Effector CD8-positive, alpha-beta T cell (primary cell): ENCODE results near the gene ZNF467.

Source experiments
- DNase-seq: peaks from one replicate; lab custom pipeline; 2025; lab: John Stamatoyannopoulos, UW

ZNF467 gene

GRCh38 chr7:149750122-149750845, 23.1 kb downstream of the ZNF467 start:
- no peak for DNase-seq

DNA sequence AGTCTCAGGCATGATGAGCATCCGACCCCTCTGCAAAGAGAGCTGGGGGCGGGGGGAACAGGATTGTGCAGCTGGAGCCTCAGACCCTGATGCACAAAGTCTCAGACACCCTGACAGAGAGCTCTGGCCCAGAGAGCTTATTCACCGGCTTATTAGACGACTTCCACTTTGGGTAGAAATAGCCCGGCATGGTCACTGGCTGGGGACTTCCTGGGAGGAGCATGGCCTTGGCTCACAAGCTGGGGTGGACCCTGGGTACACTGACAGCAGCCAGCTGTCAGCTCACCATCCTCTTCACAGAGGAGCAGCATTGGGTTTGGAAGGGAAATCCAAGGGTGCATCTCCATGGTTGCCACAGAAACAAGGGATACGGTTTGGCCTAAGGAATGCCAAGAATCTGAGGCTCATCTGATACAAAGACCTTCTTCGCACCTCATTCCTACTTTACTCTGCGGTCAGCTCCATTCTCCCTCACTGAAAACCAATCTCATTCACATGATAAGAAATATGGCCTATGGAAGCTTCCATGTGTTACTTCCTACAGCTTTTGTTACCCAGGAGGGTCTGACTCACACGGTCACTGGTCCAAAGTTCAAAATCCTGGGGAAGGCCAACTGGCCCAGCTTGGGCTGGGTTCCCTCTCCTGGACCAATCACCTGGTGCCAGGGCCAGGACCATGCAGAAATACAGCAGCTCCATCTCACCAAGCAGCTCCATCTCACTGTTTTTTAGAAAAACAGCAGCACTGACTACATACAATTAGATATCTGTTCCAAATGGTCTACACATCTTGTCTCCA, 25.1 kb downstream of the ZNF467 start:
- DNase-seq: no peak

DNA sequence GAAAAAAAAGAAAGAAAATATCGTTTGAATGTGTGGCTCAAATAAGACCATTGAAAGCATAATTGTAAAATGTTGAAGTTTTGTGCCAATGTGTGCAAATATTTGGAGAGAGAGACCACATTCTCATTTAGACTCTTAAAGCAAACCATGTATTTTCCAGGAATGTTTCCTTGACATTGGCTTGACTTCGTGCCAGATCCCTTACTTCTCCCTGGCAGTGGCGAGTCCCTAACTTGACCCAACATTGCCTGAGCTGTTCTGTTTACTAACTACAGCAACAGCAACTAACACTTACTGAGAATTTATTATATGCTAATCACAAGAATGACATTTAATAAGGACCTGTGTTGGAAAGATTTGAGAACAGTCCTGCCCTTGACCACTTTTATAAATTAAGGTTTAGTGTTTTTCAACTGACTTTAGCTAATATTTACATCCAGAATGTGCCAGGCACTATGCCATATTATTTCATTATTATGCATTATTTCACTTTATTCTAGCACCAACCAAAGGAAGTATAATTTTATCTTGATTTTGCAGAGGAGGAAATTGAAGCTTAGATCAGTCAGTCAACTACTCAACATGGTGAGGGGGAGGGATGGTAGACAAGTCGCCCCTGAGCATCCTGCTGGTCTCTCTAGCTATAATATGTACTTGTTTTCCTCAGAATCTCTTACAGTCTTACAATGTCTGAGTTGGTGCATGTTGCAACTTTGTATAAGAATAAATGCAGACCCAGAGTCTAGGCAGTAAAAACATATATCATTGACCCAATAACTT, 29.7 kb downstream of the ZNF467 start:
- no peak for DNase-seq

DNA sequence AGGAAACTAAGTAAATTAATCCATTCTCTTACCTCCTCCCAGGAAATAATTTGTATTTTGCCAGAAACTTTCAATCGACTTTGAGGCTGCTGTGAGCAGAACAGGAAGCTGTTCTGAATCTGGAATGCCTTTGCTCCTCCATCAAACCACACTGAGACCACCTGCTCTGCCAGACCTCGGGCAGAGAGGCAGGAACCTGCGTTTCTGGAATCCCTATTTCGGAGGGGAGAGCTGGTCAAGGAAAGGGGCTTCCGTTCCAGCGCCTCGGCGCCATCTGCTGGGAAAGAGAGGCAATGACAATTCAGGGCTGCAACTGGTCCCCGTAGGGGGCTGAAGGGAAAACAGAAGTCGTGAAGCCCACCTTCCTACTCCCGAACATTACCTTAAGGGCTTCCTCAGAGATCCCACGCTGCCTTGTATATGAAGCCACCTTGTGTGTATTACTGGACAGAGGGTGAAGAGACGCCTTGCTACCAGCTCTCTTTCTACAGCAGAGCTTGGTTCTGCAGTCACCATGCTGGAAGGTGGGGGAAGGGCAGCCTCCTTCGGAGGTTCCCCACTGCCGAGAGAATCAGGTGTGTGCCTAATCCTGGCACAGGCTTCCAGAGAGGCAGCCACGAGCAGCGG, 31.2 kb downstream of the ZNF467 start:
- peak; percentile 36 for DNase-seq

DNA sequence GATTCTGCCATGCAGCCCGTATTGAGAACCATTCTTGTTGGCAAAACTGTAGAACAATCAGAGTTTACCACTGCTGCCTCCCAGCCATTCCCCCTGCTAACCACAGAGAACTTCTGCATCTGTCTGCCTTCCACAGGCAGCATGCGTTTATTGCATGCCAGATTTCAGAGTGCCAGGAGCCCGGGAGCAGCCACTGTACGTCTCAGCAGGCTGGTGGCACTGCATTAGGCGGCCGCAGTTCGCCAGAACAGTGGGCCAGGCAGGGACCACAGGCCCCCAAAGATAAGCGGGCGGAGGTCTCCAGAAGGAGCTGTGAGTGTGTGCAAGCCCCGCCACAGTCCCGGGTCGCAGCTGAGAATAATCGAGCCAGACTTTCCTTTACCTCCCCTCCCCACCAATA, 31.8 kb downstream of the ZNF467 start:
- DNase-seq: no peak

GRCh38 chr7:149736478-149737360, 36.7 kb downstream of the ZNF467 start:
- no peak for DNase-seq

DNA sequence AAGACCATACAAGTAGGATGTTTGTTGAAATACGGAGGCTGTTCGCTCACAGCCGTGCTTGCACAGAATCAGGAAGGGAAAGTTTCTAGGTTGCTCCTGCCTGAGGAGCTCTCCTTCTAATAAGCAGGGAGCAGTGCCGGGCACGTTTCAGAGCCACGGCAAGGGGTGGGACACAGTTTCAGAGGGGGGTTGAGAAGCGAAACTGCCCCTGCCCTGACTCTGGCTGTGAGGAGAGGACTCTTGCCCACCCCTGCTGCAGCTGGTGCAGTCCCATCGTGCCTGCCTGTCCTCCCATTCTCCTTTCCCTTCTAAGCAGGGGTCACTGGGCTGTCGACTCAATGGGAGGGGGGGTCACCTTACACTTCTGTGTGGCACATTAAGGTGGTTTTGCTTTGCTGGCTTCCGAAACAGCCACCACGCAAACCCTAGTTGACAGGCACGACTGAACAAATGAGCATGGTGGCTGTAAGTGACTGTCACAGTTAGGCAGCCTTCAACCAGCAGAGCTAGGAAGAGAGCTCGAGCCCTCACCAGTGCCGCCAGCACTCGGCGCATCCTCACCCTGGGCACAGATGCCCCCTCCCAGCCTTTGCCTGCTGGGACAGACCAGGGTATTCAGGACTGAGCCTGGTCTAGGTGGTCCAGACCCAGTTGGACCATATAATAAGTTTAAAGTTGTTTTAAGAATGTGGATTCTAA, 37.5 kb downstream of the ZNF467 start:
- no peak for DNase-seq

- DNase-seq: no peak
Observed at GRCh38 chr7:149735181-149735602, 38.2 kb downstream of the ZNF467 start.

GRCh38 chr7:149734791-149735075, 38.7 kb downstream of the ZNF467 start:
- DNase-seq: no peak

DNA sequence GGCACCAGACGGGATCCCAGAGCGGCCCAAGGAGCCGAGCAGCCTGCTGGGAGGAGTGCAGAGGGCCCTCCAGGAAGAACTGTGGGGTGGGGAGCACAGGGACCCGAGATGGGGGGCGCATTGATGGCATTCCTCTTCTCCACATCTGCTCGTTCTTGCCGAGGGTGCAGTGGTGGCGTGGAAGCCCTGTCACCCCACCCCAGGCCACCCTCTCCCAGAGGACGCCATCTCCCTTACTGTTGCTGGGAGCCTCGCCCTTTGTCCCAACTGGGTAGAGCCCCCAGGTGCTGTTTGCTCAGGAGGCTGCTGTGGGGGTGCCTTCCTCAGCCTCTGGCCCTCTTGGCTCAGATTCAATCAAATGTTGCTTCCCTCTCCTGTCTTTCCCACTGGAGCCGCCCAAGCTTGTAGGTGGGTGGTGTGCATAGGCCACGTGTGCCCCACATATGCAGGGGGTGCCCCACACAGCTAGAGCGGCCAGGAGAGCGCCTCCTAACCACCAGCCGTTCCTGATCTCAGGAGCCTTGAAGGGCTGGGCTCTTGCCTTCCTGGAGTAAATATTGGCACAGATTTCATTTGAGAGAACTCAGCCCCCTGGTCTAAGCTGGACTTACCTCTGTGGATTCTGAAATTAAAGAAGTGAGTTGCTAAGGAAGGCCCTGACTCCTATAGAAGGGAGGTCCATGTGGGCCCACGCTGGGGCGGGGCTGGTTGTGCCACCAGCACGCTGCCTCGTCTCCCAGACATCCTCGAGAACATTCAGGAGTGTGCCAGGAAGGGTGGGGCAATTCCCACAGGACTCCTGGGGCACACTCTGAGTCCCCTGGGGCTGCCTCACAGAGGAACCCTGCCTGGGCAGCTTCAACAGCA, 39.2 kb downstream of the ZNF467 start:
- DNase-seq: no peak

DNA sequence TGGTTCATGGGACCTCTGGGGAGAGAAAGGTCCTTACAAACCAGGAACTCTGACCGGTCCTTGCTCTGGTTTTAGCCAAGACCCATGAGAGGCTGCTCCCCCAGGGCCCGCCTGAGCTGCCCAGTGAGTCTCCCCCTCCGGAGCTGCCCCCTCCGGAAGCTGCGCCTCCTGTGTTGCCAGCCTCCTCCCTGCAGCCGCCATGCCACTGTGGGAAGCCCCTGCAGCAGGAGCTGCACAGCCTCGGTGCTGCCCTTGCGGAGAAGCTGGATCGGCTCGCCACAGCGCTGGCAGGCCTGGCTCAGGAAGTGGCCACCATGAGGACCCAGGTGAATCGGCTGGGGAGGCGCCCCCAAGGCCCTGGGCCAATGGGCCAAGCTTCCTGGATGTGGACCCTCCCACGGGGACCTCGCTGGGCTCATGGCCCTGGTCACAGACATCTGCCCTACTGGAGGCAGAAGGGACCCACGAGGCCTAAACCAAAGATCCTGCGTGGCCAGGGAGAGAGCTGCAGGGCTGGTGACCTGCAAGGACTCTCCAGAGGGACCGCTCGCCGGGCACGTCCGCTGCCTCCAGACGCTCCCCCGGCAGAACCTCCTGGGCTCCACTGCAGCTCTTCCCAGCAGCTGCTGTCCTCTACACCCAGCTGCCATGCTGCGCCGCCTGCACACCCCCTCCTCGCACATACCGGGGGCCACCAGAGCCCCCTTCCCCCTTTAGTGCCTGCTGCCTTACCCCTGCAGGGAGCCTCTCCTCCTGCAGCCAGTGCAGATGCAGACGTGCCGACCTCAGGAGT, 40.1 kb downstream of the ZNF467 start:
- DNase-seq: no peak

GRCh38 chr7:149732611-149733010, 40.8 kb downstream of the ZNF467 start:
- DNase-seq: no peak

GRCh38 chr7:149732111-149732561, 41.3 kb downstream of the ZNF467 start:
- no peak for DNase-seq

- DNase-seq: no peak
Observed at GRCh38 chr7:149731207-149731955, 42.0 kb downstream of the ZNF467 start.

- no peak for DNase-seq
Observed at GRCh38 chr7:149729983-149730801, 43.2 kb downstream of the ZNF467 start.

- no peak for DNase-seq
Observed at GRCh38 chr7:149729586-149729982, 43.8 kb downstream of the ZNF467 start.
